Measurements from ENCODE around the gene CSF3R. TPM values are rescaled to one million over a fixed set of nuclear protein-coding genes. Genes with fewer than 3 reads are reported as not detected.
A peak's percentile ranks its signal among the peaks of the same experiment; 100 is the strongest.
"Not testable (repeated sequence)": the region's sequence is repeated elsewhere in the genome, so short reads cannot be mapped to it uniquely, and the experiment has no call there.

Gene CSF3R
- total and polyA plus RNA-seq, 2 donors (not counting 1 experiment from before 2014, with no cell fraction given), result 0.30 to 6.3 TPM

DNA sequence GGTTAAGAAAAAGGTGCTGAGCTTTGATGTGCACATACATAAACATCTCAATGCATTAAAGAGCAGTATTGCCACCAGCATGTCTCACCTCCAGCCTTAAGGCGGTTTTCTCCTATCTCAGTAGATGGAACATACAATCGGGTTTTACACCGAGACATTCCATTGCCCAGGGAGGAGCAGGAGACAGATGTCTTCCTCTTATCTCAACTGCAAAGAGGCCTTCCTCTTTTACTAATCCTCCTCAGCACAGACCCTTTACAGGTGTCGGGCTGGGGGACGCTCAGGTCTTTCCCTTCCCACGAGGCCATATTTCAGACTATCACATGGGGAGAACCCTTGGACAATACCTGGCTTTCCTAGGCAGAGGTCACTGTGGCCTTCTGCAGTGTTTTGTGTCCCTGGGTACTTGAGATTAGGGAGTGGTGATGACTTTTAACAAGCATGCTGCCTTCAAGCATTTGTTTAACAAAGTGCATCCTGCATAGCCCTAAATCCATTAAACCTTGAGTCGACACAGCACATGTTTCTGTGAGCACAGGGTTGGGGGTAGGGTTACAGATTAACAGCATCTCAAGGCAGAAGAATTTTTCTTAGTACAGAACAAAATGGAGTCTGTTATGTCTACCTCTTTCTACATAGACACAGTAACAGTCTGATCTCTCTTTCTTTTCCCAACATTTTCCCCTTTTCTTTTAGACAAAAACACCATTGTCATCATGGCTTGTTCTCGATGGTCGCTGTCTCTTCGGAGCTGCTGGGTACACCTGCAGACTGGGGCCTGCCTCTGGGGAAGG lies 6.7 kb upstream of the CSF3R start:
- WGBS (ENCODE audit: insufficient coverage), result 42% methylated on average over 2 of the region's 10 CpGs
- H3K9me3 Mint-ChIP-seq (ENCODE audit: insufficient read depth); H3K4me3 Mint-ChIP-seq; intact Hi-C loops (cut with micrococcal nuclease); H3K27ac Mint-ChIP-seq; CTCF ChIA-PET; ATAC-seq (ENCODE audit: low read depth); H3K9ac ChIP-seq (ENCODE audit: low read length); DNase-seq; H3K9me3 ChIP-seq (ENCODE audit: control extremely low read depth in 1 of 3, control insufficient read depth in 2 of 3, insufficient read depth in 1 of 3, low read length in 2 of 3); H3K27me3 Mint-ChIP-seq; H3K79me2 ChIP-seq (ENCODE audit: control insufficient read depth, insufficient read depth, low read length); H4K20me1 ChIP-seq (ENCODE audit: control insufficient read depth, insufficient read depth, low read length, poor library complexity, severe bottlenecking); H3K27me3 ChIP-seq (replicated peaks in 1 of 4; ENCODE audit: control extremely low read depth in 1 of 4, control insufficient read depth in 3 of 4, insufficient read depth in 4 of 4, low read length in 3 of 4); H3K4me3 ChIP-seq (ENCODE audit: control extremely low read depth in 1 of 5, extremely low read depth in 1 of 5, insufficient read depth in 1 of 5, low read depth in 2 of 5, low read length in 4 of 5); H3K4me2 ChIP-seq (replicated peaks; ENCODE audit: low read depth, low read length, poor library complexity, severe bottlenecking); H3K36me3 ChIP-seq (replicated peaks in 1 of 2; ENCODE audit: control extremely low read depth in 1 of 2, control insufficient read depth in 1 of 2, extremely low read depth in 1 of 2, insufficient read depth in 2 of 2, low read length in 1 of 2); H2AFZ ChIP-seq (ENCODE audit: insufficient read depth, low read depth, low read length, poor library complexity, severe bottlenecking); H3K27ac ChIP-seq (ENCODE audit: low read length in 2 of 2); POLR2A ChIA-PET: not testable (repeated sequence)
- peaks cover 16 to 22% of the 10 kb centered on the region in 2 donors for H3K4me1 ChIP-seq (ENCODE audit: control insufficient read depth in 2 of 2, insufficient read depth in 2 of 2, low read length in 2 of 2)
- peaks cover 20% of the 10 kb centered on the region for H3K4me1 Mint-ChIP-seq

DNA sequence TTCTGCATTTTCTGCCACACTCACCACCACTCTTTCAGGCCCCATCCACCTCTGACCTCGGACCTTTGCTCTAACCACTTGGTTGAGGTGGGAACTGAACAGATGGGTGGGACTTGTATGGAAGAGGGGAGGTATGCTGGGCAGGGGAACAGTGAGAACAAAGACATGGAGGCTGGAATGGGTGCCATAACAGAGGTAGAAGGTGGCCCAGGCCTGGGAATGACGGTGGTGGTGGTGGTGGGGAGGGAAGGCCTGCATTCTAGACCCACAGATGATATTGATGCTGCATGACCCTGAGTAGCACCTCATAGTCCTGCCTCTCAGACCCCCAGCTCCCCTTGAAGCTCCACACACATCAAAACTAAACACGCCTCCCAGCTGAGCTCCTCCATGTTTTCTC lies 5.2 kb upstream of the CSF3R start:
- Histone ChIP-seq H3K79me2 (ENCODE audit: control insufficient read depth, insufficient read depth, low read length) (no peaks in the 10 kb centered on the region), H3K9me3 (ENCODE audit: control extremely low read depth in 1 of 3, control insufficient read depth in 2 of 3, insufficient read depth in 1 of 3, low read length in 2 of 3) (no peaks in the 10 kb centered on the region), H3K4me1 (ENCODE audit: control insufficient read depth in 2 of 2, insufficient read depth in 2 of 2, low read length in 2 of 2) (peaks cover 16 to 24% of the 10 kb centered on the region in 2 donors), H3K4me2 (replicated peaks; ENCODE audit: low read depth, low read length, poor library complexity, severe bottlenecking) (no peak overlapping the region), H3K36me3 (replicated peaks in 1 of 2; ENCODE audit: control extremely low read depth in 1 of 2, control insufficient read depth in 1 of 2, extremely low read depth in 1 of 2, insufficient read depth in 2 of 2, low read length in 1 of 2) (no peaks in the 10 kb centered on the region), H3K9ac (ENCODE audit: low read length) (no peak overlapping the region), H3K27ac (ENCODE audit: low read length in 2 of 2) (no peak overlapping the region), H2AFZ (ENCODE audit: insufficient read depth, low read depth, low read length, poor library complexity, severe bottlenecking) (no peak overlapping the region), H3K4me3 (ENCODE audit: control extremely low read depth in 1 of 5, extremely low read depth in 1 of 5, insufficient read depth in 1 of 5, low read depth in 2 of 5, low read length in 4 of 5) (no peak overlapping the region), H3K27me3 (replicated peaks in 1 of 4; ENCODE audit: control extremely low read depth in 1 of 4, control insufficient read depth in 3 of 4, insufficient read depth in 4 of 4, low read length in 3 of 4) (no peaks in the 10 kb centered on the region), H4K20me1 (ENCODE audit: control insufficient read depth, insufficient read depth, low read length, poor library complexity, severe bottlenecking) (no peaks in the 10 kb centered on the region)
- POLR2A ChIA-PET, result interaction anchor here (0.7 kb wide), 1 partner anchor 9 kb away, joined by 3 read pairs; no protein-coding TSS in a partner anchor
- DNase-seq, result no peak
- Mint-ChIP-seq H3K27me3 (no peaks in the 10 kb centered on the region), H3K4me1 (peaks cover 20% of the 10 kb centered on the region), H3K9me3 (ENCODE audit: insufficient read depth) (no peaks in the 10 kb centered on the region), H3K4me3 (no peak overlapping the region), H3K27ac (peak overlapping the region; percentile 59)
- WGBS (ENCODE audit: insufficient coverage), result 100% methylated on average over 1 of the region's 3 CpGs
- ATAC-seq (ENCODE audit: low read depth), result no peak
- TF ChIP-seq EZH2 (IDR thresholded peaks at IDR 0.05; ENCODE audit: borderline replicate concordance, insufficient read depth, low read depth, low read length, poor library complexity, severe bottlenecking), result no peak
- CTCF ChIA-PET, result no interaction called here
- intact Hi-C loops (cut with micrococcal nuclease), result no loop called here

DNA sequence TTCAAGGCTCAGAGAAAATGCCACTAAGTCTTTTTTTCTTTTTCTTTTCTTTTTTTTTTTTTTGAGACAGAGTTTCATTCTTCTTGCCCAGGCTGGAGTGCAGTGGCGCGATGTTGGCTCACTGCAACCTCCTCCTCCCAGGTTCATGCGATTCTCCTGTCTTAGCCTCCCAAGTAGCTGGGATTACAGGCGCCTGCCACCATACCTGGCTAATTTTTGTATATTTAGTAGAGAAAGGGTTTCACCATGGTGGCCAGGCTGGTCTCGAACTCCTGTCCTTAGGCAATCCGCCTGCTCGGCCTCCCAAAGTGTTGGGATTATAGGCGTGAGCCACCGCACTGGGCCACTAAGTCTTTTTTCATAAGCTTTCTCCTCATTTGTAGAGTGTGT lies 4.6 kb upstream of the CSF3R start:
- WGBS (ENCODE audit: insufficient coverage), result 100% methylated on average over 6 of the region's 9 CpGs
- H3K27me3 Mint-ChIP-seq; H4K20me1 ChIP-seq (ENCODE audit: control insufficient read depth, insufficient read depth, low read length, poor library complexity, severe bottlenecking); CTCF ChIA-PET; intact Hi-C loops (cut with micrococcal nuclease); H3K27me3 ChIP-seq (replicated peaks in 1 of 4; ENCODE audit: control extremely low read depth in 1 of 4, control insufficient read depth in 3 of 4, insufficient read depth in 4 of 4, low read length in 3 of 4); H3K4me3 ChIP-seq (ENCODE audit: control extremely low read depth in 1 of 5, extremely low read depth in 1 of 5, insufficient read depth in 1 of 5, low read depth in 2 of 5, low read length in 4 of 5); H3K36me3 ChIP-seq (replicated peaks in 1 of 2; ENCODE audit: control extremely low read depth in 1 of 2, control insufficient read depth in 1 of 2, extremely low read depth in 1 of 2, insufficient read depth in 2 of 2, low read length in 1 of 2); H3K9me3 ChIP-seq (ENCODE audit: control extremely low read depth in 1 of 3, control insufficient read depth in 2 of 3, insufficient read depth in 1 of 3, low read length in 2 of 3); H3K9ac ChIP-seq (ENCODE audit: low read length); H3K9me3 Mint-ChIP-seq (ENCODE audit: insufficient read depth); DNase-seq; ATAC-seq (ENCODE audit: low read depth); H3K79me2 ChIP-seq (ENCODE audit: control insufficient read depth, insufficient read depth, low read length); H3K27ac ChIP-seq (ENCODE audit: low read length in 2 of 2): not testable (repeated sequence)
- Histone ChIP-seq H3K4me1 (ENCODE audit: control insufficient read depth in 2 of 2, insufficient read depth in 2 of 2, low read length in 2 of 2) (peaks cover 16 to 29% of the 10 kb centered on the region in 2 donors), H2AFZ (ENCODE audit: insufficient read depth, low read depth, low read length, poor library complexity, severe bottlenecking) (peak overlapping the region; percentile 50), H3K4me2 (replicated peaks; ENCODE audit: low read depth, low read length, poor library complexity, severe bottlenecking) (peak overlapping the region; percentile 61)
- Mint-ChIP-seq H3K4me1 (peaks cover 20% of the 10 kb centered on the region), H3K4me3 (peak overlapping the region; percentile 64), H3K27ac (peak overlapping the region; percentile 34)
- POLR2A ChIA-PET, result interaction anchor here (0.7 kb wide), 1 partner anchor 10 kb away, joined by 3 read pairs; no protein-coding TSS in a partner anchor
